Stimulated activated memory B cell treated with anti-CD40 and anti-IgM and Interleukin-4, amounts not matched to agents 10 μg/mL and 1 μg/mL and 100 μg/mL, for 72 hours (primary cell): Measurements from ENCODE around the gene CNTN5.
A peak's percentile ranks its signal among the peaks of the same experiment; 100 is the strongest.
"Not testable (repeated sequence)": the region's sequence is repeated elsewhere in the genome, so short reads cannot be mapped to it uniquely, and the experiment has no call there.

Experiments used
- ATAC-seq: fragments of 150-1000 bp; cut with Tn5 transposase; 2 replicates; pipeline ENCODE4 v1.10.0; 2021
- H3K27ac Mint-ChIP-seq: one replicate; pipeline ENCODE4 v1.8.0; 2022; ENCODE audit warnings: mild to moderate bottlenecking, mixed read lengths
- H3K27me3 Mint-ChIP-seq: one replicate; pipeline ENCODE4 v1.8.0; 2022; ENCODE audit warnings: mixed read lengths
- H3K36me3 Mint-ChIP-seq: one replicate; pipeline ENCODE4 v1.8.0; 2022; ENCODE audit warnings: mixed read lengths
- H3K4me1 Mint-ChIP-seq: one replicate; pipeline ENCODE4 v1.8.0; 2022; ENCODE audit warnings: mixed read lengths
- H3K4me3 Mint-ChIP-seq: one replicate; pipeline ENCODE4 v1.8.0; 2022; ENCODE audit warnings: mild to moderate bottlenecking, moderate library complexity, mixed read lengths
- H3K9me3 Mint-ChIP-seq: one replicate; pipeline ENCODE4 v1.8.0; 2022; ENCODE audit warnings: mixed read lengths

CNTN5 gene

GRCh38 chr11:99133862-99134261, 113.1 kb downstream of the CNTN5 start:
- H3K9me3 Mint-ChIP-seq: peaks cover 17% of the 10 kb centered on the region
- H3K4me1 Mint-ChIP-seq, ATAC-seq, H3K36me3 Mint-ChIP-seq, H3K4me3 Mint-ChIP-seq, H3K27me3 Mint-ChIP-seq, H3K27ac Mint-ChIP-seq: not testable (repeated sequence)

GRCh38 chr11:99135508-99135907, 114.8 kb downstream of the CNTN5 start:
- H3K27ac Mint-ChIP-seq: no peak overlapping the region
- no peaks in the 10 kb centered on the region for H3K27me3 Mint-ChIP-seq
- peaks cover 17% of the 10 kb centered on the region for H3K9me3 Mint-ChIP-seq
- no peaks in the 10 kb centered on the region for H3K36me3 Mint-ChIP-seq
- no peak overlapping the region for H3K4me3 Mint-ChIP-seq
- ATAC-seq: no peak
- H3K4me1 Mint-ChIP-seq: no peaks in the 10 kb centered on the region

- Mint-ChIP-seq H3K36me3 (no peaks in the 10 kb centered on the region), H3K4me1 (no peaks in the 10 kb centered on the region), H3K27me3 (no peaks in the 10 kb centered on the region), H3K4me3 (no peak overlapping the region), H3K9me3 (peaks cover 8% of the 10 kb centered on the region), H3K27ac (no peak overlapping the region)
- peak; percentile 39 for ATAC-seq
These were observed 121.5 kb downstream of the CNTN5 start for GRCh38 chr11:99142237-99142636.

- no peak for ATAC-seq
- no peaks in the 10 kb centered on the region for H3K36me3 Mint-ChIP-seq
- no peaks in the 10 kb centered on the region for H3K27me3 Mint-ChIP-seq
- H3K27ac Mint-ChIP-seq: no peak overlapping the region
- H3K9me3 Mint-ChIP-seq: peaks cover 3% of the 10 kb centered on the region
- H3K4me1 Mint-ChIP-seq: no peaks in the 10 kb centered on the region
- H3K4me3 Mint-ChIP-seq: no peak overlapping the region
These were observed 127.6 kb downstream of the CNTN5 start for GRCh38 chr11:99148352-99148751.

GRCh38 chr11:99154277-99154676, 133.5 kb downstream of the CNTN5 start:
- H3K27me3 Mint-ChIP-seq: no peaks in the 10 kb centered on the region
- H3K9me3 Mint-ChIP-seq: peaks cover 6% of the 10 kb centered on the region
- H3K27ac Mint-ChIP-seq: no peak overlapping the region
- ATAC-seq: no peak
- H3K4me1 Mint-ChIP-seq: no peaks in the 10 kb centered on the region
- no peaks in the 10 kb centered on the region for H3K36me3 Mint-ChIP-seq
- H3K4me3 Mint-ChIP-seq: no peak overlapping the region

GRCh38 chr11:99160447-99160846, 139.7 kb downstream of the CNTN5 start:
- Mint-ChIP-seq H3K27me3 (no peaks in the 10 kb centered on the region), H3K36me3 (no peaks in the 10 kb centered on the region), H3K4me3 (no peak overlapping the region), H3K4me1 (no peaks in the 10 kb centered on the region), H3K27ac (no peak overlapping the region), H3K9me3 (no peaks in the 10 kb centered on the region)
- no peak for ATAC-seq

- H3K4me1 Mint-ChIP-seq: no peaks in the 10 kb centered on the region
- no peaks in the 10 kb centered on the region for H3K27me3 Mint-ChIP-seq
- no peaks in the 10 kb centered on the region for H3K9me3 Mint-ChIP-seq
- H3K4me3 Mint-ChIP-seq: no peak overlapping the region
- no peak overlapping the region for H3K27ac Mint-ChIP-seq
- ATAC-seq: no peak
- no peaks in the 10 kb centered on the region for H3K36me3 Mint-ChIP-seq
These were observed 142.1 kb downstream of the CNTN5 start for GRCh38 chr11:99162819-99163218.

- no peak overlapping the region for H3K4me3 Mint-ChIP-seq
- peaks cover 4% of the 10 kb centered on the region for H3K9me3 Mint-ChIP-seq
- no peaks in the 10 kb centered on the region for H3K4me1 Mint-ChIP-seq
- H3K27me3 Mint-ChIP-seq: no peaks in the 10 kb centered on the region
- ATAC-seq: no peak
- H3K36me3 Mint-ChIP-seq: no peaks in the 10 kb centered on the region
- no peak overlapping the region for H3K27ac Mint-ChIP-seq
These were observed 149.8 kb downstream of the CNTN5 start for GRCh38 chr11:99170591-99170990.

GRCh38 chr11:99171330-99171729, 150.6 kb downstream of the CNTN5 start:
- Mint-ChIP-seq H3K4me3 (no peak overlapping the region), H3K4me1 (no peaks in the 10 kb centered on the region)
- ATAC-seq: no peak

GRCh38 chr11:99176430-99176829, 155.7 kb downstream of the CNTN5 start:
- H3K4me1 Mint-ChIP-seq: no peaks in the 10 kb centered on the region
- no peaks in the 10 kb centered on the region for H3K36me3 Mint-ChIP-seq
- peaks cover 2% of the 10 kb centered on the region for H3K9me3 Mint-ChIP-seq
- no peak overlapping the region for H3K27ac Mint-ChIP-seq
- no peak for ATAC-seq
- no peaks in the 10 kb centered on the region for H3K27me3 Mint-ChIP-seq
- no peak overlapping the region for H3K4me3 Mint-ChIP-seq

More at GRCh38 chr11:99171330-99171729, 150.6 kb downstream of the CNTN5 start:
- Mint-ChIP-seq H3K36me3 (no peaks in the 10 kb centered on the region), H3K27ac (no peak overlapping the region), H3K27me3 (no peaks in the 10 kb centered on the region), H3K9me3 (peaks cover 4% of the 10 kb centered on the region)

GRCh38 chr11:99177446-99177845, 156.7 kb downstream of the CNTN5 start:
- Mint-ChIP-seq H3K27me3 (no peaks in the 10 kb centered on the region), H3K4me3 (no peak overlapping the region), H3K9me3 (peaks cover 2% of the 10 kb centered on the region), H3K27ac (no peak overlapping the region), H3K4me1 (no peaks in the 10 kb centered on the region), H3K36me3 (no peaks in the 10 kb centered on the region)
- no peak for ATAC-seq

GRCh38 chr11:99184146-99184545, 163.4 kb downstream of the CNTN5 start:
- no peaks in the 10 kb centered on the region for H3K27me3 Mint-ChIP-seq
- H3K36me3 Mint-ChIP-seq: no peaks in the 10 kb centered on the region
- peaks cover 3% of the 10 kb centered on the region for H3K9me3 Mint-ChIP-seq
- no peak overlapping the region for H3K4me3 Mint-ChIP-seq
- no peak overlapping the region for H3K27ac Mint-ChIP-seq
- no peak for ATAC-seq
- H3K4me1 Mint-ChIP-seq: no peaks in the 10 kb centered on the region

GRCh38 chr11:99188221-99188620, 167.5 kb downstream of the CNTN5 start:
- Mint-ChIP-seq H3K36me3 (no peaks in the 10 kb centered on the region), H3K4me3 (no peak overlapping the region), H3K27ac (no peak overlapping the region), H3K27me3 (no peaks in the 10 kb centered on the region), H3K4me1 (no peaks in the 10 kb centered on the region), H3K9me3 (peaks cover 3% of the 10 kb centered on the region)
- no peak for ATAC-seq

- Mint-ChIP-seq H3K4me3 (no peak overlapping the region), H3K27ac (no peak overlapping the region), H3K9me3 (no peaks in the 10 kb centered on the region), H3K27me3 (no peaks in the 10 kb centered on the region), H3K4me1 (no peaks in the 10 kb centered on the region), H3K36me3 (no peaks in the 10 kb centered on the region)
- no peak for ATAC-seq
These were observed 172.0 kb downstream of the CNTN5 start for GRCh38 chr11:99192716-99193115.

- Mint-ChIP-seq H3K36me3 (no peaks in the 10 kb centered on the region), H3K27ac (no peak overlapping the region), H3K9me3 (peaks cover 4% of the 10 kb centered on the region), H3K4me3 (no peak overlapping the region), H3K4me1 (no peaks in the 10 kb centered on the region), H3K27me3 (no peaks in the 10 kb centered on the region)
- ATAC-seq: no peak
These were observed 176.7 kb downstream of the CNTN5 start for GRCh38 chr11:99197477-99197876.

GRCh38 chr11:99198215-99198614, 177.5 kb downstream of the CNTN5 start:
- H3K4me3 Mint-ChIP-seq: no peak overlapping the region
- no peak for ATAC-seq
- no peaks in the 10 kb centered on the region for H3K4me1 Mint-ChIP-seq
- H3K27me3 Mint-ChIP-seq: no peaks in the 10 kb centered on the region
- H3K9me3 Mint-ChIP-seq: peaks cover 4% of the 10 kb centered on the region
- H3K27ac Mint-ChIP-seq: no peak overlapping the region
- no peaks in the 10 kb centered on the region for H3K36me3 Mint-ChIP-seq

- Mint-ChIP-seq H3K4me1 (no peaks in the 10 kb centered on the region), H3K36me3 (no peaks in the 10 kb centered on the region), H3K4me3 (no peak overlapping the region), H3K27ac (no peak overlapping the region), H3K9me3 (peaks cover 4% of the 10 kb centered on the region), H3K27me3 (no peaks in the 10 kb centered on the region)
- ATAC-seq: no peak
These were observed 178.6 kb downstream of the CNTN5 start for GRCh38 chr11:99199341-99199740.
